SK-N-MC (cell line): Measurements from ENCODE around the gene ITGA11.

Experiments used
- EZH2 ChIP-seq: fragments of 200-600 bp; sonication (generic); IDR thresholded peaks from one replicate; pipeline ENCODE4 v1.6.1; 2017; ENCODE audit warnings: antibody characterized with exemption
- FOXP2 ChIP-seq: optimal IDR thresholded peaks from 2 replicates; pipeline ENCODE3; 2011; ENCODE audit warnings: mild to moderate bottlenecking, moderate library complexity; ENCODE audit not compliant: insufficient read depth; ENCODE audit errors: extremely low read length, control extremely low read depth
- POLR2AphosphoS5 ChIP-seq: IDR thresholded peaks from 2 replicates; pipeline ENCODE4 v1.6.1; 2012; ENCODE audit warnings: mild to moderate bottlenecking, low read depth, low read length, borderline replicate concordance

- TF ChIP-seq EZH2: no peak
- no peak for TF ChIP-seq POLR2AphosphoS5
- TF ChIP-seq FOXP2: no peak
These were observed 126.5 kb downstream of the ITGA11 start for GRCh38 chr15:68305420-68305871.
